NCI-H2171 (cell line): ENCODE results near the gene MESP1.

ENCODE experiments used
- DNase-seq: peaks from one replicate; lab custom pipeline; 2025; lab: John Stamatoyannopoulos, UW

MESP1 gene

GRCh38 chr15:89758283-89758682 lies 7.2 kb upstream of the MESP1 start:
- no peak for DNase-seq

DNA sequence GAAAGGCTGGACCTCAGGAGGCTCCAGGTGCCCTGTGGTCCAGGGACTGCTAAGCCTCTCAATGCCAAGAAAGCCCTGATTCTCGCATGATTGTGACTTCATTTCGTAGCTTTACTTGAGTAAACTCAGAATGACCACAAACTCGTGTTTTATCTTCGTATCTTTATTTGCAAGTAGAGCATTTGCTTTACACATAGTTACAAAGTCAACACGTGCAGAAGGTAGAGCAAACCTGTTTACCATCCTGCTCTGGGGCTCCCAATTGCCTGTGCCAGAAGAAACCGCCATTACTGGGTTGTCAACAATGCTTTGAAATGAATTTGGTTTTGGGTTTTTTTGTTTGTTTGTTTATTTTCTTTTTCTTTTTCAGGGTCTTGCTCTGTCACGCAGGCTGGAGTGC lies 5.8 kb upstream of the MESP1 start:
- no peak for DNase-seq

- DNase-seq = no peak
Measured at GRCh38 chr15:89755701-89756100, 4.7 kb upstream of the MESP1 start.

DNA sequence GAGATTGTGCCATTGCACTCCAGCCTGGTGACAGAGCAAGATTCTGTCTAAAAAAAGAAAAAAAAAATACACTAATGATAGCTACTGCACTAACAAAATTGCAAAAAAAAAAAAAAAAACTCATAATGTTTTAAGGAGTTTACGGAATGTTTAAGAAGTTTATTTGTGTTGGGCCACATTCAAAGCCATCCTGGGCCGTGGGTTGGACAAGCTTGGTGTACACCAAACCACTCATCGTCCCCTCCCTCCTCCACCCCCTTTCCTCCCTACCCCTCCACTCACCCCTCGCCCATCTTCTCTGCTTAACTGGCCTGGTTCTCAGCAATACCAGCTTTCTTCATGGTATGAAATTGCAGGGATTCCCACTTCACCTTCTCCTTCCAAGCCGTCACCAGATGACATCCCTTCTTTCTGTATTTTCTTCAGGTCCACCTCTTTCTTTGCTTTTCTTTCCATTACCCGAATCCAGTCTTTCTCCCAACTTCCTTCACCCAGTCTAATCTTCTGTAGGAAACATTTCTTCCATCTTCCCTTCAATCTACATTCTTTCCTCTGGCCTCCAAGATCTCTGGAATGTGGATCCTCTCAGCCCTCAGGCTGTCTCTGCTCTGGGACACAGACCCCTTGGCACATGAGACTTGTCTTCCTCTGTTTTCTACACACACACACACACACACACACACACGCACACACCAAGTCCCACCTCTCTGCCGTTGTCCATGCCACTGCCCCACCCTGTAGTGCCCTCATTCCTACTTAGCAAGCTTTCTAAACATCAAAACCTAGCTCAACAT lies 3.5 kb upstream of the MESP1 start:
- DNase-seq = no peak

- no peak for DNase-seq
Measured at GRCh38 chr15:89753855-89754254, 2.8 kb upstream of the MESP1 start.

- DNase-seq = no peak
Measured at GRCh38 chr15:89751748-89752147, 699 bp upstream of the MESP1 start.

GRCh38 chr15:89749951-89750559 lies 994 bp downstream of the MESP1 start:
- DNase-seq = peak; percentile 16

- no peak for DNase-seq
Measured at GRCh38 chr15:89749526-89749925, 1.5 kb downstream of the MESP1 start.

DNA sequence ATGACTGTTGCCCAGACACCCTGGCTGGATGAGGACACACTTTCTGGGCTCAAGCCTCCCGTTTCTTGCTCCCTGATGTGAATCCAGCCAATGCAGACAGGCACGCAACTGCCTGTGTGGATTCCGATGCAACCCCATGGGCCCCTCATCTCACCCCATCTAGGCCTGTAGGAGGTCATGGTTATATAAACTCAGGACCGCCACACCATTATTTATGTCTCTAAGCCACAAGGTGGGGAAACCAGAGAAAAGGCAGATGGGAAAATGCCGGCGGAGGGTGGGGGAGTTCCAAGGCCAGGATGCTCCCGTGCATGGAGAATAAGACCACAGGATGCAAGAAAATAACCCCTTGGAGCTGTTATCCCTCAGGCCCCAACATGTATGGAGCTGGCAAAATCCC lies 2.0 kb downstream of the MESP1 start:
- DNase-seq = no peak

DNA sequence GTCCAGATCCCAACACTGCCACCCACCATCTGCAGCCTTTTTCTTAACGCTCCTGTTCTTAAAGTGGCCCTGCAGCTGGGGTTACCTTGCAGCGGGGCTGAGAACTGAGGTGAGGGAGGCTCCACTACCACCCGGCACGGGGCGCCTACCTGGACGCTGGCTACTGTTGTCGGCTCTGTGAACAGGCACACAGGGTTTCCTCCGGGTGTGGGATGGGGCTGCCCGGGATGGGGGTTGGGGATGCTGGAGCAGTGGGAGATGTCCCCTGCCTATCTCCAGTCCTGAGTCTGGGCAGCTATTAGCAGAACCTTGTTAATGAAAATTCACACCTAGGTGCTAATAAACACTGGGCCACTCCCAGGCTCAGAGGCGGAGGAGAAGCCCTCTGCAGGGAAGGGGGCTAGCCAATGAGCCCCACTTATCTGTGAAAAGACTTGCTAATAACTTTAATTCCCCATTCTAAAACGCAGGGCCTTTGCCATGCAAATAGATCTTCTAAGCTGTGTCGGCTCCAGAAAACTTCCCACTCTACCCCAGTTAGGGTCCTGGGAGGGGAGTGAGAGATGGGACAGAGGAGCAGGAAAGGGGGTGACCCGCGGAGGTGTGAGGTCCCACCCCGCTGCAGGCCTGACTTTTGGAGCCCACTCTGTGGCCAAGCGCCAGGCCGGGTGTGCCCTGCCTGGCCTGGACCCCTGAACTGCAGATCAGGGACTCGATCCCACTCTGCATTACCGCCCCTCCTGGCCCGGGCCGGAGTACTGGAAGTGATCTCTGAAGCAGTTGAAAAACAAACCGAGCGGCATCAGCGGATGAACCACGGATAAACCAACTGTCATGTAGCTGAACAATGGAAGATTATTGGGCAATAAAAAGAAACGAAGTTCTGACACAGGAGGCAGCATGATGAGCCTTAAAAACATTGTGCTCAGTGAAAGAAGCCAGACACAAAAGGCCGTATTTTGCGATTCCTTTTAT lies 3.1 kb downstream of the MESP1 start:
- DNase-seq = no peak

- no peak for DNase-seq
Measured at GRCh38 chr15:89746386-89746780, 4.7 kb downstream of the MESP1 start.

DNA sequence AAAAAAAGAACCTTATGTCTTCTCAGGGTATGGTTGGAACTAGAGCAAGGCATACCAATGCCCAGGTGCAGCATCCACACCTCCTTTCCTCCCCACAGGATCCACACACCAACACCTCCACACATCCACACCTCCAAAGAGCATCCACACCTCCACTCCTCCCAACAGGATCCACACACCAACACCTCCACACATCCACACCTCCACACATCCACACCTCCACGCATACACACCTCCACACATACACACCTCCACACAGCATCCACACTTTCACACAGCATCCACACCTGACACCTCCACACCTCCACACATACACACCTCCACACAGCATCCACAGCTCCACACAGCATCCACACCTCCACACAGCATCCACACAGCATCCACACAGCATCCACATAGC lies 5.3 kb downstream of the MESP1 start:
- no peak for DNase-seq

- DNase-seq = no peak
Measured at GRCh38 chr15:89745131-89745530, 5.9 kb downstream of the MESP1 start.

DNA sequence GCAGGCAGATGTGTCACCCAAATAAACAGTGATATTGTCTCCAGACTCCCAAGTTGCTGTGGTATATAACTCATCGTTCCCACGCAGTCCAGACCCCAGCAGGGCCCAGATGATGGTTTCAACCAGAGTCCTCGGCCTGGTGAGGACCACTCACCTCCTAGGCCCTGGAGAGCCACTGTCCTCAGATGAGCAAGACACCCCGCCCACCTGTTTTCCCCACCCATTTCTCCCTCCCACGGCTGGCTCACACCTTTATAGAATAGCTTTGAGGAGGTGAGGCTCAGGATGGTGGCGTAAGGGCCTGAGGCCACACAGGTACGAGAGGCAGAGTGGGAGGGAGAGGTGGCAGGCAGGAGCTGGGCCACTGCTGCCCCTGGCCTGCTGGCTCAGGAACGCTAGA lies 7.5 kb downstream of the MESP1 start:
- DNase-seq = no peak

DNA sequence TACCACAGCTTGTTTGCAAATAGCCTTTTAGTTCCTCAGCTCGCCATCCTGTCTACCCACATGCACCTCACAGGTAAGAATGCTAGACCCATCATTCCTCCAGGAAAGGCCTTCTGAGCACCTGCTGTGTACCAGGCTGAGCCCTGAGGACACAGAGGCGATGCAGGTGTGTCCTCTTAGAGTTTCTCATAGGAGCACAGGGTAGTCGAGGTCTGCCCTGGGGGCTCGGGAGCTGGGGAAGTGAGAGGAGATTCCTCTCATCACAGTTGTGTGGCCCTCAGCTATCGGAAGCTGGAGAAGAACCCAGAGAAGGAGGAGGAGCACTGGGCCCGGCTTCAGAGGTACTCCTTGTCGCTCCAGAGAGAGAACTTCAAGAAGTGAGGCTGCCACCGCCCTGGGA lies 8.0 kb downstream of the MESP1 start:
- DNase-seq = no peak

- DNase-seq = peak; percentile 52
Measured at GRCh38 chr15:89740137-89740536, 10.9 kb downstream of the MESP1 start.

DNA sequence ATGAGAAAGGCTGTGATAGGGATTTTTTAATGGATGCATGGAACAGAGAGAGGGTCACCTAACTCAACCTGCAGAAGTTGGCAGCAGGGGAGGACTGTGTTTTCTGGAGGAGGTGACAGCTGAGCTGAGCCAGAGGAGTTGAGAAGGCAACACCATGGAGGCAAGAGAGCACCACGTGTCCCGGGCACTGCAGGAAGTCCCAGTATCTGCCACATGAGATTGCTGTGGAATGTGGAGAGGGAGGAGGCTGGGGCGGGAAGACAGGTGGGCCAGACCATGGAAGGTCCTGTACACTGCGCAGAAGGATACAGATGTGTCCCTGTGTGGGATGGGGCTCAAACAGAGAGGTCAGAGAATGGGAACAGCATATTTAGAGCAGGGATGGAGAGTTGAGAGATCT lies 15.3 kb downstream of the MESP1 start:
- no peak for DNase-seq

GRCh38 chr15:89732451-89733172 lies 18.4 kb downstream of the MESP1 start:
- DNase-seq = no peak

GRCh38 chr15:89731275-89731674 lies 19.8 kb downstream of the MESP1 start:
- DNase-seq = no peak

GRCh38 chr15:89728254-89728653 lies 22.8 kb downstream of the MESP1 start:
- DNase-seq = no peak

- DNase-seq = no peak
Measured at GRCh38 chr15:89725064-89725463, 26.0 kb downstream of the MESP1 start.

DNA sequence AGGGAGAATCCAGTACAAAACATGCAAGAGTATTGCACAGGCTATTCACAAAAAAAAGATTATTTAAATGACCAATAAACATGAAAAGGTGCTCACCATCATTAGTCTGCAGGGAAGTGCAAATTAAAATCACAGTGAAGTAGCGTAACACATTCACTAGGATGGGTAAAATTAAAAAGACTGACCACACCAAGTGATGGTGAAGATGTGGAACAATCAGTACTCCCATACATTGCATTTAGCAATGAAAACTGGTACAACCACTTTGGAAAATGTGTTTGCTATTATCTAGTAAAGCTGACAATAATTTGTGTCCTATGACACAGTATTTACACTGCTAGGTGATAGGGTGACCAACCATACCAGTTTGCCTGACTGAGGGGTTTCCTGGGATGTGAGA lies 26.4 kb downstream of the MESP1 start:
- DNase-seq = no peak
